ELR (cell line): ENCODE results near the gene NCEH1.
A peak's percentile ranks its signal among the peaks of the same experiment; 100 is the strongest.
"Not testable (repeated sequence)": the region's sequence is repeated elsewhere in the genome, so short reads cannot be mapped to it uniquely, and the experiment has no call there.

Experiments used
- DNase-seq: peaks from one replicate; pipeline ENCODE4 v3.0.0-alpha.2; 2015; ENCODE audit warnings: low read depth

Gene NCEH1, protein sequence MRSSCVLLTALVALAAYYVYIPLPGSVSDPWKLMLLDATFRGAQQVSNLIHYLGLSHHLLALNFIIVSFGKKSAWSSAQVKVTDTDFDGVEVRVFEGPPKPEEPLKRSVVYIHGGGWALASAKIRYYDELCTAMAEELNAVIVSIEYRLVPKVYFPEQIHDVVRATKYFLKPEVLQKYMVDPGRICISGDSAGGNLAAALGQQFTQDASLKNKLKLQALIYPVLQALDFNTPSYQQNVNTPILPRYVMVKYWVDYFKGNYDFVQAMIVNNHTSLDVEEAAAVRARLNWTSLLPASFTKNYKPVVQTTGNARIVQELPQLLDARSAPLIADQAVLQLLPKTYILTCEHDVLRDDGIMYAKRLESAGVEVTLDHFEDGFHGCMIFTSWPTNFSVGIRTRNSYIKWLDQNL

GRCh38 chr3:172710664-172711453 is at the start of gene NCEH1:
TSS of gene NCEH1 (minus strand) at chr3:172711067. CDS start at chr3:172710984, 83 bp downstream.
- peak; percentile 100 for DNase-seq

- DNase-seq: peak; percentile 70
Measured at GRCh38 chr3:172760416-172760815, 49.5 kb upstream of the NCEH1 start.

DNA sequence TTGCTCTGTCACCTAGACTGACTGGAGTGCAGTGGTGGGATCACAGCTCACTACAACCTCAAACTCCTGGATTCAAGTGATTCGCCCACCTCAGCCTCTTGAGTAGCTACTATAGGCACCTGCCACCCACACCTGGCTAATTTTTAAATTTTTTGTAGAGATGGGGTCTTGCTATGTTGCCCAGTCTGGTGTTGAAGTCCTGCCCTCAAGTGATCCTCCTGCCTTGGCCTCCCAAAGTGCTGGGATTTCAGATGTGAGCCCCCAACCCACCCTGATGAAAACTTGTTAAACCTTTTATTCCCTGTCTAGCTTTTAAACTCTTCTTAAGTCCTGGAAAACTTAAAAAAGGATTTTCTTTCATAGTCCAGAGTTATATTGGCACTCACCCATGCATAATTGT is 42.3 kb upstream of the NCEH1 start:
- DNase-seq: no peak

DNA sequence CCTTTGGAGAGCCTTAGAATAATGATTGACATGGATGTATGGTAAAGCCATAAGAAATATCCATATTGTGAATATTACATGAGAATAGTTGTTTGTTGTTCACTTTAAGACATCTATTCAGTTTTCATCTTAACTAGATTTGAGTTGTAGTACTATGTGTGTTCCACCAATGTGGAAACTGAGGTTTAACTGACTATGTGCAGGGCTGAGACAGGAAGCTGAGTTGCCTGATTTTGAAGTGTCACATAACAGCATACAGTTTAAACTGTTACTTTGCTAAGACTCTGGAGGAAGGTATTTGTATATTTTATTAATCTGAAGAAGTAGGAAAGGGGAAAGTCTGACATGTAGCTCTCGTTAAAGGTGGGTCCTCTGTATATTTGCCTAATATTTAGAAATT is 41.8 kb upstream of the NCEH1 start:
- no peak for DNase-seq

GRCh38 chr3:172751175-172751704 is 40.4 kb upstream of the NCEH1 start:
- DNase-seq: peak; percentile 53

DNA sequence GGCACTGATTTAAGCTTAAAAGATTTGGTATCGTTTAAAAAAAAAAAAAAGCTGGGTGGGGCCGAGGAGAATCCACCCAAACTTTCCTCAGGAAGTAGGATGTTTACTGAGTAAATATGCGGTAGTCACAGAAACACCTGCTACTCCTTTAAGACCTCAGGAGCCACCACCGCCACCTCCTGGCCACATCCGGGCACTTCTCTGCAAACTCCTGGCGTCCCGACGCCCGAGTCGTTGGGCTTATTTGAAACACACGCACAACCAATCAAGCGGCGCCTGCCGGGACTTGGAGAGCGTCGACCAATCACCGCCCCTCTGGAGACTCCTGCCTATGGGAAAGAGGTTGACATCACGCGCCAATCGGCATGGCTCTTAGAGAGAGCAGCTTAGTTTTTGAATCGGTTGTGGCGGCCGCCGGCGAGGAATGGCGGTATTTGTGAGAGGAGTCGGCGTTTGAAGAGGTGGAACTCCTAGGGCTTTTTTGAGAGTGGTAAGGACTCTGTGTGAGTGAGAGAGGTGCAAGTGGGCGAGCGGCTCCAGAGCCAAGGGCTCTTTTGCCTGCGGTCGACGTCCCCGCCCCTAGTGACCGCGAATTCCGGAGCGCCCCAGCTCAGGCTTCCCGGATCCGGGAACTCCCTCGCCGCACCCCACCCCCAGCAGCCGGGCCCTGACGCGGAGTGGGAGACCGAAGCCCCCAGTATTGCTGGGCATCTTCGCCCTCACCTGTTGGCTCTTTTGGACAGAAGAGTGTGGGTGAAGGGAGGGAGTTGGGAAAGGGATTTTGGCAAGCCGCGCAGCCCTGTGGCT is 39.7 kb upstream of the NCEH1 start, which contains the start of gene ECT2:
ECT2 (plus strand) TSS at position 359 of the 807 bp plus-strand sequence. CDS start 3,805 bp downstream, outside the sequence.
- peak; percentile 100 for DNase-seq

DNA sequence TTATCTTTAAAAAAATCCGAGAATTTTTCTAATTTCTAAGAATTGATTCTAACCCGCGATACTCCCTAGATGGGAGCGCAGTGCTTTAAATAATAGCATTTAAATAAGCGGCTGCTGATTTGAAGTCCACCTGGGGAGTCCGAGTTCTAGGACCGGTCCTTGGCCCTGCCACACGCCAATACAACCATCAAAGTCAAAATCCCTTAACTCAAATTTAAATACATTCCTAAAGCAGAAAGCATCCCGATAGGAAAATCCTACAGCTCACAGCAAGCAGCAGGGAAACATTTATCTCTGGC is 39.2 kb upstream of the NCEH1 start:
- no peak for DNase-seq

GRCh38 chr3:172749230-172749965 is 38.5 kb upstream of the NCEH1 start:
- DNase-seq: peak; percentile 97

GRCh38 chr3:172746475-172746874 is 35.6 kb upstream of the NCEH1 start:
- peak; percentile 45 for DNase-seq

- no peak for DNase-seq
Measured at GRCh38 chr3:172739462-172739861, 28.6 kb upstream of the NCEH1 start.

GRCh38 chr3:172735014-172735413 is 24.1 kb upstream of the NCEH1 start:
- DNase-seq: no peak

DNA sequence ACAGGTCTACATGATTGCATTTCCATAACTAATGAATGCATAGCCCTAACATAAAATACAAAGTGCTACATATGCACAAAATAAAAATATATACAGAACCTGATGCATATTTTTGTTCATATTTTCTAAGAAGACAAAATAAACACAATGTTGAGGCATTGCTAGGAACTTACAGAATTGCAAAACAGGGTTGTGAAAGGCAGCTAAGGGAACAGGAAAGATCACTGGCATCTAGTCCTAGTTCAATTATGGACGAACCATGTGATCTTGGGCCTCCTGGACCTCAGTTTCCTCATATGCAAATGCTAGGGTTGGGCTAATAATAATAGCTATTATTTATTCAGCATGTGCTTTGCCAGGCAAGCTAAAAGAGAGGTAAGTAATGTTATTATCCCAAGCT is 15.5 kb upstream of the NCEH1 start:
- no peak for DNase-seq

DNA sequence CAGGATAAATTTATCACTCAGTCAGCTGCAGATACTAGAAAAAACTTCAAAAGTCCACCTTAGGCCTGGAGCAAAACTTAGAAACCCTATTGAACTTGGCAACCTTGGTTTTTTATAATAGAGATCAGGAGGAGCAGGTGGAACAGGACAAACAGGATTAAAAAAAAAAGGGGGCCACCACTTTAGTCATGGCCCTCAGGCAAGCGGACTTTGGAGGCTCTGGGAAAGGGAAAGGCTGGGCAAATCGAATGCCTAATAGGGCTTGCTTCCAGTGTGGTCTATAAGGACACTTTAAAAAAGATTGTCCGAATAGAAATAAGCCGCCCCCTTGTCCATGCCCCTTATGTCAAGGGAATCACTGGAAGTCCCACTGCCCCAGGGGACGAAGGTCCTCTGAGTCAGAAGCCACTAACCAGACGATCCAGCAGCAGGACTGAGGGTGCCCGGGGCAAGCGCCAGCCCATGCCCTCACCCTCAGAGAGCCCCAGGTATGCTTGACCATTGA is 11.7 kb upstream of the NCEH1 start:
- not testable (repeated sequence) for DNase-seq

GRCh38 chr3:172717493-172718088 is 6.7 kb upstream of the NCEH1 start:
- DNase-seq: peak; percentile 49

GRCh38 chr3:172716476-172716875 is 5.6 kb upstream of the NCEH1 start:
- DNase-seq: no peak

GRCh38 chr3:172713316-172713715 is 2.4 kb upstream of the NCEH1 start:
- no peak for DNase-seq

DNA sequence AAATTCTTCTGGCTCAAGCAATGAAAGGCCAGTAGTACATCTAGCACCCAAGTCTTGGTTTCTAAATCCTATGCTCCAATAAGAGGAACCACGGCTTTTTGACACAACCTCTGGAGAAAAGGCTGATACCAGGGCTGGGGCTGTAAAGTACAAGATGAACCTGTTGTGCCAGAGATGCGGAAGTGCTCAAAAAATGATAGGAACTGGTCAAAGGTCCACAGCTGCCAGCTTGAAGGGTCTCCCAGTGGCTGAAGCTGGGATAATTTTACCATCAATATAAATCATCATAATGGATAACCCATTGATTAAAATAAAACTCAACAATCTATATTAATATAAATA is 558 bp upstream of the NCEH1 start:
- no peak for DNase-seq

DNA sequence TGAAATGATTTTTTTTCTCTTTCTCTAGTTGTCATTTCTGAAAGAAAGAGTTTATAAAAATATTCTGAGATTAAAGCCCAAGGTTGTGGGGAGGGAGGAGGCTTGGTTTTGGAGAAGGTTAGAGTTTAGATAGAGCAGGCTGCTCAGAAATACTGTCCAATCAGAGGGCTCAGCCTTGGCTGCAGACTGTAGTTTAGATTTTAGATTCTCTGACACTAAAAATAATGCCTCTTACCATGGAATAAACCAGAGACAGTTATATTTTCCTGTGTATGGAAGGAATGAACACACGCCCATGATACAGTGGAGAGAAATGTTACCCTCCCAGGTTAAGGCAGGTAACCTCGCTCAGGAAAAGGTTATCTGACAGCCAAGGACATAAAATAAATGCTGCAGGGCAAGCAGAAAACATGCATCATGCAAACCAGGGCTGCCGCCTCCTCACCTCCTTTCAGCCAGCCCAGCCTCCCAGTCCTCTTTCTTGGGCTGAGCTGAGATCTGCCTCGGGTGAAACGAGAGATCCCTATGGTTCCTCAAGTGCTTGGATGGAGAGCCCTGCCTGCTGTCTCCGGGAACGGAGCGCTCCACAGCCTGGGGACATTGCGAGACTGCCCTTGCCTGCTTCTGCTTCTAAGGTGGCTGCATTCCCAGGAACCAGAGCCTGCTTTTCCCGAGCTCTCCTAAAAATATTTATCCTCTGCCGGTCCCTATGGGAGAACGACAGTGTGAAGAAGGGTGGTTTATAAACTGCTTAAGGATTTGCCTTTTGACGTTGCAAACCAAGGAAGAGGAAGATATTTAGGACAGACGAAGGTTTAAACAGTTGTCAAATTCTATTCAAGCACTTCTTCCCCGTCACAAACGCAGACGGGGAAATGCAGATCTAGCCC is 848 bp downstream of the NCEH1 start:
- peak; percentile 45 for DNase-seq

DNA sequence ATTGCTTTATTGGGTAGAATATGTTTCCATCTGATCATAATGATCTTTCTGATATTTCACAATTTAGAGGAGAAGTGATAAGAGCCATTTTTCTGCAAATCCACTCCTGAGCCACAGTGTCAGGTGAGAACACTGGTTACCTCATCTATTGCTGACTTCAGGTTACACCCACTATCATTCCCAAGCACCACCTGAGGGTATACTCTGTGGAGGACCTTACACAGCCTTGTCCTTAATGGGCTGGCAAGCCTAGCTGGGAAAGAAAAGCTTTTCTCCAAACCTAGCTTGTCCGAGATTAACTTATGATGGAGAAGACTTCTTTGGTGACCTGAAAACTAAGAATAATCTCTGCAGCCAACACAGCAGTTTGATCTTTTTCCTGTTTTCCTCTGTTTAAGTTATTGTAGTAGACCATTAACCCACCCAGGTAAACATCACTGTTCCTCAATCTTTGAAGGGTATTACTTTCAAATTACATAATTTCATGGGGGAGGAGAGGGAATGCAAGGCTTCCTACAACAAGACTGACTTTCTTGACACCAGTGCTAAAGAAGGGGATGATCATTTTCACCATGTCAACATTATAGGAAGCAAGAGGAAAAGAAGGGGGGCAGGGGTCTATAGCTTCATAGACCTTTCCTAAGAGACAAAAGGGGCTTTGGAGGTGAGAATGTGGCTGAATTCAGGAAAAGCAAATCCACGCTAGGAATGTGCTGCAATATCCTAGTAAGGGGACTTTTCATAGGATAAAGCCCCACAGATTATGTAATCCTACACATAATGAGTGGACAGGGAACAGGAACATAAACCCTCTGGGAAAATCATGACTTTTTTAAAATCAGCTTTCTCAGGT is 1.7 kb downstream of the NCEH1 start:
- peak; percentile 29 for DNase-seq
